ENCODE data around the gene LGALS3BP.

- TF ChIP-seq MYBL2 (CRISPR knock-in tag; IDR thresholded peaks at IDR 0.05) = no peak
- TF ChIP-seq CTCF (IDR thresholded peaks at IDR 0.05) = no peak
- TF ChIP-seq TP53 (CRISPR knock-in tag; IDR thresholded peaks at IDR 0.05) = no peak
- no peak for TF ChIP-seq ATF2 (CRISPR knock-in tag; IDR thresholded peaks at IDR 0.05; ENCODE audit: borderline replicate concordance, low read depth)
- no peak for TF ChIP-seq SP1 (CRISPR knock-in tag; conservative IDR thresholded peaks at IDR 0.05)
- no peak for TF ChIP-seq CBFB (CRISPR knock-in tag; IDR thresholded peaks at IDR 0.05; ENCODE audit: low read depth)
- TF ChIP-seq ZBTB43 (CRISPR knock-in tag; IDR thresholded peaks at IDR 0.05) = no peak
- no peak for TF ChIP-seq USF1 (CRISPR knock-in tag; IDR thresholded peaks at IDR 0.05)
- TF ChIP-seq MAX (CRISPR knock-in tag; IDR thresholded peaks at IDR 0.05) = no peak
- TF ChIP-seq JUN (CRISPR knock-in tag; IDR thresholded peaks at IDR 0.05) = no peak
- no peak for TF ChIP-seq ZNF232 (CRISPR knock-in tag; IDR thresholded peaks at IDR 0.05)
- TF ChIP-seq NR2C2 (CRISPR knock-in tag; IDR thresholded peaks at IDR 0.05) = no peak
- no peak for TF ChIP-seq ETV6 (CRISPR knock-in tag; IDR thresholded peaks at IDR 0.05)
- TF ChIP-seq NFYB (CRISPR knock-in tag; conservative IDR thresholded peaks at IDR 0.05; ENCODE audit: low read depth) = no peak
Measured at GRCh38 chr17:78976907-78977680, 2.6 kb downstream of the LGALS3BP start.

All from WTC11 (cell line).